ENCODE results near the gene FMC1.

DNA sequence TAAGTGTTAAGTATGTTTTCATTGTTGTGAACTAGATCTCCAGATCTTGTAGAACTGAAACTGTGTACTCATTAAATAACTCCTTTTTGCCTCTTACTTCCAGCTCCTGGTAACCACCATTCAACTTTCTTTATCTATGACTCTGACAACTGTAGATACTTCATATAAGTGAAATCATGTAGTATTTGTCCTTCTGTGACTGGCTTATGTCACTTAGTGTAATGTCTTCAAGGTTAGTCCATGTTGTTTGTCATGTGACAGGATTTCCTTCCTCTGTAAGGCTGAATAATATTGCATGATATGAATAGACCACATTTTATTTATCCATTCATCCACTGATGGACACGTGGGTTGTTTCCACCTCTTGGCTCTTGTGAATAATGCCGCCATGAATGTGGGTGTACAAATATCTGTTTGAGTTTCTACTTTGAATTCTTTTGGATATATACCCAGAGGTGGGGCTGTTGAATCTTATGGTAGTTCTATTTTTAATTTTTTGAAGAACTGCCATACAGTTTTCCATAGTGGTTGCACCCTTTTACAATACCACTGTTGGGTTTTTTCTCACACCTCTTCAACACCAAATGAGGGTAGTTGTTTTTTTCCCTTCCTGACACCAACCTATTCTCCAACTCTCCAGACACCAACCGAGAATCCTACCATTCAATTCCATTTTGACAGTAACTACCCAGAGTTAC lies 10.7 kb upstream of the FMC1 start:
- TF ChIP-seq, protein P1, sequence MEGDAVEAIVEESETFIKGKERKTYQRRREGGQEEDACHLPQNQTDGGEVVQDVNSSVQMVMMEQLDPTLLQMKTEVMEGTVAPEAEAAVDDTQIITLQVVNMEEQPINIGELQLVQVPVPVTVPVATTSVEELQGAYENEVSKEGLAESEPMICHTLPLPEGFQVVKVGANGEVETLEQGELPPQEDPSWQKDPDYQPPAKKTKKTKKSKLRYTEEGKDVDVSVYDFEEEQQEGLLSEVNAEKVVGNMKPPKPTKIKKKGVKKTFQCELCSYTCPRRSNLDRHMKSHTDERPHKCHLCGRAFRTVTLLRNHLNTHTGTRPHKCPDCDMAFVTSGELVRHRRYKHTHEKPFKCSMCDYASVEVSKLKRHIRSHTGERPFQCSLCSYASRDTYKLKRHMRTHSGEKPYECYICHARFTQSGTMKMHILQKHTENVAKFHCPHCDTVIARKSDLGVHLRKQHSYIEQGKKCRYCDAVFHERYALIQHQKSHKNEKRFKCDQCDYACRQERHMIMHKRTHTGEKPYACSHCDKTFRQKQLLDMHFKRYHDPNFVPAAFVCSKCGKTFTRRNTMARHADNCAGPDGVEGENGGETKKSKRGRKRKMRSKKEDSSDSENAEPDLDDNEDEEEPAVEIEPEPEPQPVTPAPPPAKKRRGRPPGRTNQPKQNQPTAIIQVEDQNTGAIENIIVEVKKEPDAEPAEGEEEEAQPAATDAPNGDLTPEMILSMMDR (IDR thresholded peaks at IDR 0.05; ENCODE audit: low read depth, low read length) = no peak
- TF ChIP-seq EZH2phosphoT487 (IDR thresholded peaks at IDR 0.05; ENCODE audit: low read depth) = no peak

Measured in OCI-LY3 (cell line).